Esophagus squamous epithelium (tissue), 5 donors: ENCODE measurements around the gene WIPF3. TPM values are rescaled to one million over a fixed set of nuclear protein-coding genes. Genes with fewer than 3 reads are reported as not detected.

Source experiments
- DNase-seq: peaks from one replicate; lab custom pipeline; 2025; lab: John Stamatoyannopoulos, UW
- H3K27ac ChIP-seq, 4 donors: fragments of 200-600 bp; sonication (generic); one replicate each; pipeline ENCODE4 v1.5.1; 2016 to 2019; ENCODE audit warnings: mild to moderate bottlenecking in 1 of 4
- H3K27me3 ChIP-seq, 4 donors: fragments of 200-600 bp; sonication (generic); 1 replicate in 3 of 4; 2 replicates in 1 of 4; pipeline versions ENCODE4 v1.5.1 to v1.6.0; 2017 to 2021; ENCODE audit warnings: antibody characterized with exemption in 1 of 4
- H3K36me3 ChIP-seq, 3 donors: fragments of 200-600 bp; sonication (generic); one replicate each; pipeline ENCODE4 v1.5.1; 2016 to 2019
- H3K4me1 ChIP-seq, 3 donors: fragments of 200-600 bp; sonication (generic); one replicate each; pipeline ENCODE4 v1.5.1; 2017 to 2019
- H3K4me3 ChIP-seq, 4 donors: fragments of 200-600 bp; sonication (generic); 1 replicate in 3 of 4; 2 replicates in 1 of 4; pipeline ENCODE4 v1.5.1; 2016 to 2019; ENCODE audit warnings: mild to moderate bottlenecking in 2 of 4, moderate library complexity in 1 of 4
- H3K9me3 ChIP-seq, 3 donors: fragments of 200-600 bp; sonication (generic); one replicate each; pipeline ENCODE4 v1.5.1; 2016 to 2019
- CTCF ChIP-seq, 6 experiments: fragments of 450-650 bp in 4 of 6; fragments of 200-600 bp in 2 of 6; sonication (generic) in 2 of 6; IDR thresholded peaks; one replicate each; pipeline ENCODE4 v1.5.1; 2016 to 2019; ENCODE audit warnings: antibody characterized with exemption in 6 of 6, mild to moderate bottlenecking in 4 of 6, moderate library complexity in 4 of 6
- POLR2A ChIP-seq, 4 donors: fragments of 450-650 bp; IDR thresholded peaks; one replicate each; pipeline ENCODE4 v1.6.1; 2017; ENCODE audit warnings: antibody characterized with exemption in 4 of 4, mild to moderate bottlenecking in 4 of 4, moderate library complexity in 3 of 4
- WGBS, 2 donors: methylation state at CpG; one replicate each; pipeline ENCODE4 v1.1.5; 2018; 5-methylcytosine and 5-hydroxymethylcytosine counted together
- intact Hi-C: fragments of 100-400 bp; cut with DNase I; formaldehyde crosslinking; loops from one replicate; pipeline ENCODE4 v1.15.0; 2022
- total RNA-seq, 4 donors: library from RNA; depleted of rRNA; stranded (reverse); fragments of >200 nt; gene quantifications; one replicate each; pipeline ENCODE4 v1.1.0, GENCODE V29; 2016
- donor health status: DM: yes; HTN: yes; CAD: no.

WIPF3 gene
- total RNA-seq, 4 donors from 2014 or later: 0.18 to 1.1 (median 0.61) TPM; not detected in 1

GRCh38 chr7:29922921-29923700 is 116.8 kb downstream of the WIPF3 start:
- H3K4me1 ChIP-seq: no peaks in the 10 kb centered on the region
- intact Hi-C loops: loop anchor here (10.0 kb wide), 2 partner anchors 168 to 278 kb away; no protein-coding TSS in a partner anchor
- no peak for DNase-seq
- WGBS, 2 donors: 63 to 84% methylated on average over 5 to 7 of the region's 7 CpGs
- TF ChIP-seq CTCF (IDR thresholded peaks at IDR 0.05) (no peak), POLR2A (IDR thresholded peaks at IDR 0.05) (no peak)
- no peaks in the 10 kb centered on the region for H3K27me3 ChIP-seq
- H3K36me3 ChIP-seq: peaks cover 0 to 52% (median 8%) of the 10 kb centered on the region in 3 donors
- no peaks in the 10 kb centered on the region for H3K9me3 ChIP-seq
- H3K4me3 ChIP-seq: no peak overlapping the region
- no peak overlapping the region for H3K27ac ChIP-seq

GRCh38 chr7:29924006-29924405 is 117.7 kb downstream of the WIPF3 start:
- 77 to 100% methylated on average over 2 to 5 of the region's 9 CpGs for whole genome bisulfite sequencing, 2 donors
- H3K27ac ChIP-seq: no peak overlapping the region

GRCh38 chr7:29924684-29925083 is 118.4 kb downstream of the WIPF3 start:
- intact Hi-C loops: loop anchor here (10.0 kb wide), 2 partner anchors 170 to 280 kb away; no protein-coding TSS in a partner anchor
- Histone ChIP-seq H3K9me3 (no peaks in the 10 kb centered on the region), H3K4me1 (no peaks in the 10 kb centered on the region), H3K4me3 (no peak overlapping the region), H3K36me3 (peaks cover 0 to 49% (median 8%) of the 10 kb centered on the region in 3 donors), H3K27me3 (no peaks in the 10 kb centered on the region), H3K27ac (no peak overlapping the region)
- 80 to 82% methylated on average over 2 of the region's 2 CpGs for WGBS, 2 donors
- DNase-seq: no peak
- TF ChIP-seq POLR2A (IDR thresholded peaks at IDR 0.05) (no peak), CTCF (IDR thresholded peaks at IDR 0.05) (no peak)

More at GRCh38 chr7:29924006-29924405, 117.7 kb downstream of the WIPF3 start:
- TF ChIP-seq CTCF (IDR thresholded peaks at IDR 0.05): no peak
- TF ChIP-seq POLR2A (IDR thresholded peaks at IDR 0.05): no peak
- Histone ChIP-seq H3K36me3 (peaks cover 0 to 49% (median 8%) of the 10 kb centered on the region in 3 donors), H3K4me1 (no peaks in the 10 kb centered on the region), H3K4me3 (no peak overlapping the region), H3K27me3 (no peaks in the 10 kb centered on the region), H3K9me3 (no peaks in the 10 kb centered on the region)
- intact Hi-C loops: loop anchor here (10.0 kb wide), 2 partner anchors 169 to 279 kb away; no protein-coding TSS in a partner anchor
- DNase-seq: no peak

DNA sequence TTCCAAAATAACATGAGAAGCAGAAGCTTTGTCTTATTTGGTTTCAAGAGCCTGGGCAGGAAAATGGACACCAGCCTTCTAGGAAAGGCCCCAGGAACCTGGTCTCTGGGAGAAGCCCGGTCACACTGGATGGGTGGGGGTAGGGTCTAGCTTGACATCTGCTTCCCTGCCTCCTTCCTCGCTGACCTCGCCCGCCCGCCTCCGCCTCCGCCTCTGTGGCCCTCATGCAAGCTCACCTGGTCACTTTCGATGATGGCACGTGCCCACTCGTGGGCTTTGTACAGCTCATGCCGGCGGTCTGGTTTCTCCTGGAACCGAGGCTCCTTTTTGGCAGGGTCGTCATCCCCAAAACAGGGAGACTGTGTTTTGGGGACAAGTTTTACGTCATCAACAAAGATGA is 119.9 kb downstream of the WIPF3 start:
- TF ChIP-seq CTCF (IDR thresholded peaks at IDR 0.05): no peak
- no peak for TF ChIP-seq POLR2A (IDR thresholded peaks at IDR 0.05)
- Histone ChIP-seq H3K4me1 (no peaks in the 10 kb centered on the region), H3K27me3 (no peaks in the 10 kb centered on the region), H3K9me3 (no peaks in the 10 kb centered on the region), H3K36me3 (peaks cover 0 to 55% (median 8%) of the 10 kb centered on the region in 3 donors), H3K27ac (no peak overlapping the region), H3K4me3 (no peak overlapping the region)
- WGBS, 2 donors: 60 to 100% methylated on average over 1 to 7 of the region's 15 CpGs
- no peak for DNase-seq
- intact Hi-C loops: loop anchor here (10.0 kb wide), 2 partner anchors 171 to 281 kb away; no protein-coding TSS in a partner anchor

DNA sequence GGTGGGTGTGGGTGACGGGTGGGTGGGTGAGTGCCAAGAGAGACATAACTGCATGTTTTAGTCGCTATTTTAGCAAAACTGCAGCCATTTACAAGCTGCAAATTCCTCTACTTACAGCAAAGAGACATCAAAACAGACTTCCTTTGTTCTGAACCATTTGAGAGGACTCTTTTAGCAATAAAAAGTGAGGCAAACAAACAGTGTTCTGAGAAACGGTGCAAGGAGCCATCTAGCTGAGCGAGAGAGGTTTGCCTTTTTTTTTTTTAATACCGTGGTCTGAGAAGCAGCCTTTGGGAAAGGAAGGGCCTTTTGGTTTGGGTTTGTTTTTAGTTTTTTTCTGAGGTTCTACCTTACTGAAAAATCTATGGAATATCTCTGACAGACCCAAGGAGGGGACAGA is 120.4 kb downstream of the WIPF3 start:
- TF ChIP-seq CTCF (IDR thresholded peaks at IDR 0.05) (no peak), POLR2A (IDR thresholded peaks at IDR 0.05) (no peak)

More for the DNA sequence above, 120.4 kb downstream of the WIPF3 start:
- Histone ChIP-seq H3K4me1 (no peaks in the 10 kb centered on the region), H3K27me3 (no peaks in the 10 kb centered on the region), H3K36me3 (peaks cover 0 to 55% (median 8%) of the 10 kb centered on the region in 3 donors), H3K27ac (no peak overlapping the region), H3K9me3 (no peaks in the 10 kb centered on the region), H3K4me3 (no peak overlapping the region)
- intact Hi-C loops: loop anchor here (10.0 kb wide), 2 partner anchors 172 to 282 kb away; no protein-coding TSS in a partner anchor
- no peak for DNase-seq
- WGBS, 2 donors: 78% methylated on average over 5 of the region's 5 CpGs
